BLaER1 treated with 17β-estradiol and CSF1 and Interleukin-3, amounts not matched to agents 10 nM and 100 nM (cell line): Measurements from ENCODE around the gene DLG5.

Experiments used
- H3K27ac ChIP-seq, 11 experiments: shearing (Covaris generic); formaldehyde crosslinking; 2 replicates each; pipeline ENCODE4 v1.8.1; 2022
- H3K27me3 ChIP-seq, 11 experiments: shearing (Covaris generic); formaldehyde crosslinking; 2 replicates each; pipeline ENCODE4 v1.8.1; 2022
- H3K36me3 ChIP-seq, 11 experiments: shearing (Covaris generic); formaldehyde crosslinking; 2 replicates each; pipeline ENCODE4 v1.8.1; 2022
- H3K4me1 ChIP-seq, 10 experiments: shearing (Covaris generic); formaldehyde crosslinking; 2 replicates each; pipeline ENCODE4 v1.8.1; 2022
- H3K4me2 ChIP-seq, 11 experiments: shearing (Covaris generic); formaldehyde crosslinking; 2 replicates each; pipeline ENCODE4 v1.8.1; 2022
- H3K4me3 ChIP-seq, 10 experiments: shearing (Covaris generic); formaldehyde crosslinking; 2 replicates each; pipeline ENCODE4 v1.8.1; 2022
- H3K9ac ChIP-seq, 11 experiments: shearing (Covaris generic); formaldehyde crosslinking; 2 replicates each; pipeline ENCODE4 v1.8.1; 2022
- H3K9me3 ChIP-seq, 11 experiments: shearing (Covaris generic); formaldehyde crosslinking; replicated peaks in 1 of 11; 2 replicates each; pipeline ENCODE4 v1.8.1; 2022
- H4K20me1 ChIP-seq, 11 experiments: shearing (Covaris generic); formaldehyde crosslinking; 2 replicates each; pipeline ENCODE4 v1.8.1; 2022
- Cebpa-rat ChIP-seq, 11 experiments: shearing (Covaris generic); IDR thresholded peaks; 2 replicates each; pipeline ENCODE4 v1.8.1; 2022

Gene DLG5

DNA sequence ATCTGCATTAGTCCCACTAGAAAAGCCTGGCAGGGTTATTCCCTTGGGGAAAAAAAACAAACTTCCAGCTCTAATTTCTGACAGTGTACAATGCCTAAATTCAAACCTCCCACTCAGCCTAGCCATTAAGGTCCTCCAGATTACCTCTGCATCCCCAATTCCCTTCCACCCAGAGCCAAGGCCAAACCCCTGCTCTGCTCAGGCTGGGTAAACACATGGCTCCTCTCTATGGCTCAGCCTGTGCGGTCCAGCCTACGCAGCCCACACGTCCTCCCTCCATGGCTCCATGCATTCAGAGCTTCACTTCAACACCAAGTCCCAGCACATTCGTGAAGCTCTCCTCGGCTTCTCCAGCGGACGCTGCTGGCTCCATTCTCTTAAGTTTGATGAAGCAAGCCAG, 5.2 kb downstream of the DLG5 start:
- no peak for TF ChIP-seq Cebpa-rat (IDR thresholded peaks at IDR 0.05)
- Histone ChIP-seq H3K9me3 (no peaks in the 10 kb centered on the region), H3K36me3 (peaks cover 0 to 4% (median 0%) of the 10 kb centered on the region in 11 experiments; a peak in 2 of 22 replicates), H3K4me2 (0 out of 22 replicates have a peak overlapping the region, but pooled peaks of 2 of the 11 experiments have one; percentile 5 to 7), H3K9ac (no peak overlapping the region), H3K4me1 (peaks cover 16 to 32% (median 25%) of the 10 kb centered on the region in 10 experiments), H4K20me1 (peaks cover 0 to 82% (median 42%) of the 10 kb centered on the region in 11 experiments; a peak in 15 of 22 replicates), H3K27me3 (peaks cover 8 to 23% (median 20%) of the 10 kb centered on the region in 11 experiments; a peak in 14 of 22 replicates), H3K4me3 (no peak overlapping the region), H3K27ac (no peak overlapping the region)

DNA sequence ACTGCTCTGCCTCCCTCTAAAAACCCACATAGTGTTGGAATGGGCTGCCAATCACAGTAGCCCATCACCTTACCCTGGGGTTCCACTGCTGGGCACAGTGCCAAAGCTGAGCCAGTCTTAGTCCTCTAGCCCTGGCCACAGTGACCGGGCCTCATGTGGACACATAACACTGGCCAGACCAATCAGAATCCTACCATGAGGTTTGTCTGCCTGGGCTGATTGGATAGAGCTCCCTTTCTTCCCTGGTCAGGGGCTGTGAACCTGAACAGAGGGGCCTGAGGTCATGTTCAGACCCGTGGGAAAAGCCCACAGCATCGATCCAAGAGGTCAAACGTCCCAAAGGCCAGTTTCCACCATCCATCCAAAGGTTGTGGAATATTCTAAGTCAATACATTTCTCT, 6.1 kb downstream of the DLG5 start:
- Histone ChIP-seq H3K4me1 (peaks cover 10 to 30% (median 22%) of the 10 kb centered on the region in 10 experiments), H3K27me3 (peaks cover 0 to 14% (median 11%) of the 10 kb centered on the region in 11 experiments; a peak in 11 of 22 replicates), H3K27ac (no peak overlapping the region), H3K4me2 (0 out of 22 replicates have a peak overlapping the region, but pooled peaks of 1 of the 11 experiments have one; percentile 7), H3K36me3 (peaks cover 0 to 4% (median 0%) of the 10 kb centered on the region in 11 experiments; a peak in 2 of 22 replicates), H3K4me3 (no peak overlapping the region), H3K9ac (no peak overlapping the region), H3K9me3 (no peaks in the 10 kb centered on the region), H4K20me1 (peaks cover 0 to 85% (median 51%) of the 10 kb centered on the region in 11 experiments; a peak in 16 of 22 replicates)
- no peak for TF ChIP-seq Cebpa-rat (IDR thresholded peaks at IDR 0.05)

DNA sequence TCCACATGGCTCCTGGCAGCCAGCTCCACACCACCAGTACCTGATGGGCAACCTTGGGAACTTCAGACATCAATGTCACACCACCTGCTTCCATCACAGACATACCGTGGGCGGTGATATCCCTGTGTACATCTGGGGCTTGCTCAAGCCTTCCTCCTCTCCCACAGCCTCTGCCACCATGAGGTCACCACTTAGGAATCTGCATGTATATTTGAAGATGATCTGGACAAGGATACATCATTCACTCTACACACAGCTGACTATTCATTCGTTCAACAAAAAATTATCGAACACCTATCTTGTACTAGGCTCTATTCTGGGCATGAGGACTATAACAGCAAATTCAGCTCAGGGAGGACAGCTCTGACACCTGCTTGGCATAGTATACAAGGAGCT, 6.8 kb downstream of the DLG5 start:
- no peak overlapping the region for H3K4me3 ChIP-seq
- H3K27me3 ChIP-seq, result peaks cover 0 to 7% (median 4%) of the 10 kb centered on the region in 11 experiments; a peak in 9 of 22 replicates
- peaks cover 0 to 4% (median 0%) of the 10 kb centered on the region in 11 experiments; a peak in 2 of 22 replicates for H3K36me3 ChIP-seq
- TF ChIP-seq Cebpa-rat (IDR thresholded peaks at IDR 0.05), result no peak
- no peak overlapping the region for H3K4me2 ChIP-seq
- H4K20me1 ChIP-seq, result peaks cover 0 to 85% (median 57%) of the 10 kb centered on the region in 11 experiments; a peak in 17 of 22 replicates
- no peaks in the 10 kb centered on the region for H3K9me3 ChIP-seq
- no peak overlapping the region for H3K27ac ChIP-seq
- no peak overlapping the region for H3K9ac ChIP-seq
- H3K4me1 ChIP-seq, result peaks cover 2 to 30% (median 19%) of the 10 kb centered on the region in 10 experiments; a peak in 18 of 20 replicates

DNA sequence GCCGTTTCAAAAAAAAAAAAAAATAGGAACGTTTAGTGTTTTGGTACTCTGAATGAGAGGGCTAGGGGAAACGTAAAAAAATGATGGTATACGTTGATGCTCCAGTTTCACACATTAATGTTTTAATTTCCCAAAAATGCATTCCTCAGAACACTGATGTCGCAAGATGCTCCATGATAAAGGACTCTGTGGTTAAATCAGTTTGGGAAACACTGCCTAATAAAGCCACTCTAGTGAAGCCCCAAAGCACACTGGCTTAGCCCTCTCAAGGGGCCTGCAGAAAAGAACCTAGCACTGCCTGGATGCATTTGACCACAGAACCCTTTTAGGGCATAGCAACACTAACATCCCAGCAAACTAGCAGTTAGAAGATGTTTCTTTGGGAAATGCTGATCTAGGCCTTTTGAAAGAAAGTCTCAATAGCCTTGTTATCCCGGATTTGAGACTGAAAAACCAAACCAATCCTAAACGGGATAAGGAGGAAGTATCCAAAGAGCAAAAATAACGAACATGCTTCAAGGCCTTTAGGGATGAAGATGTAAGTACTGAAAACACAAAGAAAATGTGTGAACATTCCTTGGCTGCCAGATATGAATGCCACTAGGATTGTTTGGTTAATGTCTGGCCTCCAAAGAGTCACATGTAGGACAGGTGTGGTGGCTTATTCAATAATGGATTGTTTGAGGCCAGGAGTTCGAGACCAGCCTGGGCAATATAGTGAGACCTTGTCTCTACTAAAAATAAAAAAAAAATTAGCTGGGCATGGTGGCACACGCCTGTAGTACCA, 11.0 kb downstream of the DLG5 start:
- peaks cover 0 to 29% (median 18%) of the 10 kb centered on the region in 10 experiments; a peak in 14 of 20 replicates for H3K4me1 ChIP-seq

DNA sequence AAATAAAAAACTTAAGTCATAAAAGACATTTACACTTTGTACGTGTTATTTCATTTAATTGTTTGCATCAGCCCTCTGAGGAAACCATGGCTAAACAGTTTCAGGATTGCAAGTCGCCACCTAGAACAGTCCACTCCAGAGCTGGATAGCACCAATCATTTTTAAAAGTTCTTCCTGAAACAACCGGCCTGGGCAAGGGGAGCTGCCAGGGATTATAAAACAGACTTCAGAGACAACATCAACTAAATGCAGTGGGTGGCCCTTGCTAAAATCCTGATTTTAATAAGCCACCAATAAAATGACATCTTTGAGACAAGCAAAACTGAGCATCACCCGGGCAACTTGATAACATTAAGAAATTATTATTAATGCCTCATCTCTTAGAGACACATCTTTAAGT, 13.5 kb downstream of the DLG5 start:
- no peak overlapping the region for H3K27ac ChIP-seq
- peak overlapping the region in 7 of 11 experiments; percentile 18 to 64 (median 51); a peak in 9 of 22 replicates for H3K4me2 ChIP-seq
- no peaks in the 10 kb centered on the region for H3K9me3 ChIP-seq
- TF ChIP-seq Cebpa-rat (IDR thresholded peaks at IDR 0.05), result no peak
- H3K4me1 ChIP-seq, result peaks cover 11 to 28% (median 23%) of the 10 kb centered on the region in 10 experiments
- H3K4me3 ChIP-seq, result no peak overlapping the region
- H3K9ac ChIP-seq, result no peak overlapping the region
- H3K36me3 ChIP-seq, result no peaks in the 10 kb centered on the region; a peak in 2 of 22 replicates
- no peaks in the 10 kb centered on the region for H3K27me3 ChIP-seq
- peaks cover 0 to 75% (median 49%) of the 10 kb centered on the region in 11 experiments; a peak in 16 of 22 replicates for H4K20me1 ChIP-seq

More for the DNA sequence above, 11.0 kb downstream of the DLG5 start:
- no peak overlapping the region for H3K9ac ChIP-seq
- no peak for TF ChIP-seq Cebpa-rat (IDR thresholded peaks at IDR 0.05)
- no peaks in the 10 kb centered on the region for H3K9me3 ChIP-seq
- H3K4me2 ChIP-seq, result peak overlapping the region in 7 of 11 experiments; percentile 5 to 40 (median 19); a peak in 7 of 22 replicates
- peaks cover 0 to 82% (median 53%) of the 10 kb centered on the region in 11 experiments; a peak in 17 of 22 replicates for H4K20me1 ChIP-seq
- H3K36me3 ChIP-seq, result no peaks in the 10 kb centered on the region; a peak in 1 of 22 replicates
- no peak overlapping the region for H3K4me3 ChIP-seq
- H3K27me3 ChIP-seq, result no peaks in the 10 kb centered on the region
- H3K27ac ChIP-seq, result no peak overlapping the region

DNA sequence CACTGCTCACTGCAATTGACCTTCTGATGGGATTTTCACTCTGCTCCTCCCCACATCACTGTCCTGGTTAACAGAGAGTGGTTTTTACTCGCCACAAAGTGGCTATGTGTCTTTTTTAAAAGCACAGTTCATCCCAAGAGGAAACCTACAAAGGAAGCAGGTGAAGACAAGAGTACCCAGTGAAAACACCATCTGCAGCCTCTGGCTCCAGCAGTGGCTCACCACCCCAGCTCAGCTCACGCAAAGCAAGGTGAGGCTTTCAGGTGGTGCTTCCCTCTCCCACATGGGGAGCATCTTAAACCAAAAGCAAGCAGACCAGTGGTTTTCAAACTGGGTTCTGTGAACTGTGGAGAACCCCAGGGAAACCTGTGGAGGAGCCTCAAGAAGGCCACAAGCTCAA, 14.0 kb downstream of the DLG5 start:
- no peak overlapping the region for H3K27ac ChIP-seq
- no peaks in the 10 kb centered on the region for H3K9me3 ChIP-seq
- H3K4me1 ChIP-seq, result peaks cover 11 to 28% (median 23%) of the 10 kb centered on the region in 10 experiments
- peaks cover 0 to 78% (median 54%) of the 10 kb centered on the region in 11 experiments; a peak in 16 of 22 replicates for H4K20me1 ChIP-seq
- H3K36me3 ChIP-seq, result no peaks in the 10 kb centered on the region; a peak in 2 of 22 replicates
- H3K4me3 ChIP-seq, result no peak overlapping the region
- no peak for TF ChIP-seq Cebpa-rat (IDR thresholded peaks at IDR 0.05)
- H3K4me2 ChIP-seq, result peak overlapping the region in 8 of 11 experiments; percentile 18 to 64 (median 44); a peak in 13 of 22 replicates
- H3K27me3 ChIP-seq, result no peaks in the 10 kb centered on the region
- no peak overlapping the region for H3K9ac ChIP-seq

DNA sequence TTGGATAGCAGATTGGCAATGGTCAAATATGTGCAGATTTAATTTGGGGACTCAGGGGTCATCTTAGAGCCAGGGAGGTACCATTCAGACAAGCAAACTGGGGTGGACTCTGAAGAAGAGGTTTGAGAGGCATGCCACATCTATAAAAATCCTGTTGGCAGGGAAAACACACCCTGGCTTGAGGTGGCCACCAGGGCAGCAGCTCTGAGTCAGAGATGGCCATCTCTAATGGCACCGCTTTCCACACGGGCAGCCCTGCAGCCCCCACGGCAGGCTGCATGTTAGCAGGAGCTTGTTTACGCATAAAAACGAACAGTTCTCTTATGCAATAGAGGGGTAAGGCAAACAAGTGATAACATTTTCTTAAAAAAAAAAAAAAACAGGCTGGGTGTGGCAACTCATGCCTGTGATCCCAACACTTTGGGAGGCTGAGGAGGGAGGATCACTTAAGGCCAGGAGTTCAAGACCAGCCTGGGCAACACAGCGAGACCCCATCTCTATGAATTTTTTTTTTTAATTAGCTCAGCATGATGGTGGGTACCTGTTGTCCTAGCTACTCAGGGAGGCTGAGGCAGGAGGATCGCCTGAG, 14.9 kb downstream of the DLG5 start:
- Histone ChIP-seq H3K4me1 (peaks cover 11 to 29% (median 23%) of the 10 kb centered on the region in 10 experiments), H4K20me1 (peaks cover 0 to 88% (median 56%) of the 10 kb centered on the region in 11 experiments; a peak in 16 of 22 replicates), H3K36me3 (no peaks in the 10 kb centered on the region; a peak in 1 of 22 replicates), H3K9ac (no peak overlapping the region), H3K27ac (no peak overlapping the region), H3K4me3 (no peak overlapping the region), H3K27me3 (no peaks in the 10 kb centered on the region), H3K9me3 (no peaks in the 10 kb centered on the region), H3K4me2 (no peak overlapping the region; a peak in 2 of 22 replicates)
- no peak for TF ChIP-seq Cebpa-rat (IDR thresholded peaks at IDR 0.05)

DNA sequence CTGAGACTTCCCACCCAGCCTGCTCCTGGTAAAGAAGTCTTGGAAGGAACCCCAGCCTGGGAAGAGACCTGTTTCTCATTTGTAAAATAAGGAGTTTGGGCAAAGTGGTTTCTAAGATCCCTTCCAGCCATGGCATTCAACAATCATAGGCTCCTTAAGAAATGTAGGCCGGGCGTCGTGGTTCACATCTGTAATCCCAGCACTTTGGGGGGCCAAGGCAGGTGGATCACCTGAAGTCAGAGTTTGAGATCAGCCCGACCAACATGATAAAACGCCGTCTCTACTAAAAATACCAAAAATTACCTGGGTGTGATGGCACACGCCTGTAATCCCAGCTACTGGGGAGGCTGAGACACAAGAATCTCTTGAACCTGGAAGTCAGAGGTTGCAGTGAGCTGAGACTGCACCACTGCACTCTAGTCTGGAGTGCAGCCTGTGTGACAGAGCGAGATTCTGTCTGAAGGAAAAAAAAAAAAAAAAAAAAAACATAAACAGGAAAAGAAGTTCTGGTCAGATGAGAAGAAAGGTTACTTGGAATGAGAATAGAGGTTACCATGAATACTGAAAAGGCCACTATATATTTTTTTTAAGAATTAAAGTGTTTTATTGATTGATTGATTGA, 15.9 kb downstream of the DLG5 start:
- Histone ChIP-seq H3K9ac (no peak overlapping the region), H3K4me1 (peaks cover 11 to 29% (median 21%) of the 10 kb centered on the region in 10 experiments), H4K20me1 (peaks cover 0 to 88% (median 56%) of the 10 kb centered on the region in 11 experiments; a peak in 16 of 22 replicates), H3K9me3 (no peaks in the 10 kb centered on the region), H3K27me3 (no peaks in the 10 kb centered on the region), H3K27ac (0 out of 22 replicates have a peak overlapping the region, but pooled peaks of 1 of the 11 experiments have one; percentile 6), H3K36me3 (no peaks in the 10 kb centered on the region; a peak in 1 of 22 replicates), H3K4me3 (no peak overlapping the region), H3K4me2 (peak overlapping the region in 2 of 11 experiments; percentile 18 to 71; a peak in 1 of 22 replicates)
- TF ChIP-seq Cebpa-rat (IDR thresholded peaks at IDR 0.05), result no peak
